ENCODE results near the gene PIGZ. TPM values are rescaled to one million over a fixed set of nuclear protein-coding genes. Genes with fewer than 3 reads are reported as not detected.

PIGZ gene
- polyA plus RNA-seq, 3 donors = 2.2 to 7.7 (median 5.8) TPM

DNA sequence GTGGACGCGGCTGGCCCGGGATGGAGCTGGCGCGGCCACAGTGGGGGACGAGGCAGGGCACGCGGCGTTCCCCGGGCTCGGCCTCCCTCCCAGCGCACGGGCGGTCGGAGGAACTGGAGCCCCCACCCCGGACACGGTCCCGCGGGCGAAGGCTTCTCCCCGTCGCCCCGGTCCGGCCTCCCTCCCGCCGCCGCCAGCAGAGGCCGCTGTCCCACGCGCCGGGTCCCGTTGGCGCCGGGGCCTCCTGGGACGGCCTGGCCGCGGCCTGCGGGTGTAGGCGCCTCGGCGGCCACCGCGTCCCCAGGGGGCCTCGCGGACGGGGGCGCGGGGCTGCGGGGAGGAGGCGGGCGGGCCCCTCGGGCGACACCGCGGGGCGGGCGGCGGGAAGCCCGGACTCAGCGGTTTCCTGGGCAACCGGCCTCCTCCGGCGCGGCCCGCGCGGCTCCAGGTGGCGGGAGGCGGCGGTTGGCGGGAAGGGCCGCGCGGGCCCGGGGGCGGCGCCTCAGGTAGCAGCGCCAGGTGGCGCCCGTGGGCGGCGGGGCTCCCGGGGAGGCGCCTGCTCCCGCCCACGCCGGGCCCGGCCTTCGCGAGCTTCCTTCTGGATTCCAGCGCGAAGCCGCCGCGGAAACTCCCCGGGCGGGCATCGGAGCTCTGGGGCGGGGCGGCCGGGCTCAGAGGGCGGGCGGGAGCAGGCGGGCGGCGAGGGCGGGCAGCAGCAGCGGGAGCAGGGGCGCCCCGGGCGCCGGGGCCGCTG lies 34.2 kb upstream of the PIGZ start:
- WGBS, 3 donors = 0 to 1% (median 0%) methylated on average over 46 to 113 of the region's 113 CpGs
- no peak overlapping the region for H3K27ac ChIP-seq (ENCODE audit: low read depth, low read length)

DNA sequence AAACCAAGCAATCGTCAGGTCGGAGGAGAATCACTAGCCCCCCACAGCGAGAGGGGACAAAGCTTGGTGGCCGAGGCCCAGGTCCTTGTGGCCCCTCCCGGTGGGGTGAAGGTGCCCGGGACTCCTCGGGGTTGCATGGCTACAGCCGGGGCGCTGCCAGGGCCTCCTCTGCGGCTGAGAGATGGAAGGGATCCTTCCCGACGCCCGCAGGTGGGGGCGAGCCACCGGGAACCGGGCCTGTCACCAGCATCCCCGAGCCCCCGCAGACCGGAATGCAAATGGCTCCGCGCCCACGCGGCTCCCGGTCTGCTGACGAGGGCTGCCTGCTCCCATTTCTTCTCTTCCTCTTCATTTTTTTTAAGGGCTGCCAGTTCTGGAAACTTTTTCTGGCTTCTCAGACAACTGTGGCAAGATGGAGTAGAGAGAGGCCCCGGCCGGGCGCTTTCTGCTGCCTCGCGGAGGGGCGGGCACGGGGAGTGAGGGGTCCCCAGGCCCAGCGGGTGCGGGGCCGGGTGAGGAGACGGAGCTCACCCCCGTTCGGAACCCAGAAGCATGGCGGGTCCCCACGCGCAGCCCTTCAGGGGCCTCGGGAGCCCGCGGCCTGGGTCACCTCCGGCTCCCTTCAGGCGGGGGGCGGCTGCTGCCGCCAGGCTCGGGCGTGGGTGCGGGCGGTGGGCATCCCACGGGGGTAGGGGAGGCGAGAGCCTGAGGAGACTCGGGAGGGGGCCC lies 33.5 kb upstream of the PIGZ start:
- H3K27ac ChIP-seq (ENCODE audit: low read depth, low read length) = no peak overlapping the region
- WGBS, 3 donors = 20 to 43% (median 24%) methylated on average over 49 to 55 of the region's 55 CpGs

DNA sequence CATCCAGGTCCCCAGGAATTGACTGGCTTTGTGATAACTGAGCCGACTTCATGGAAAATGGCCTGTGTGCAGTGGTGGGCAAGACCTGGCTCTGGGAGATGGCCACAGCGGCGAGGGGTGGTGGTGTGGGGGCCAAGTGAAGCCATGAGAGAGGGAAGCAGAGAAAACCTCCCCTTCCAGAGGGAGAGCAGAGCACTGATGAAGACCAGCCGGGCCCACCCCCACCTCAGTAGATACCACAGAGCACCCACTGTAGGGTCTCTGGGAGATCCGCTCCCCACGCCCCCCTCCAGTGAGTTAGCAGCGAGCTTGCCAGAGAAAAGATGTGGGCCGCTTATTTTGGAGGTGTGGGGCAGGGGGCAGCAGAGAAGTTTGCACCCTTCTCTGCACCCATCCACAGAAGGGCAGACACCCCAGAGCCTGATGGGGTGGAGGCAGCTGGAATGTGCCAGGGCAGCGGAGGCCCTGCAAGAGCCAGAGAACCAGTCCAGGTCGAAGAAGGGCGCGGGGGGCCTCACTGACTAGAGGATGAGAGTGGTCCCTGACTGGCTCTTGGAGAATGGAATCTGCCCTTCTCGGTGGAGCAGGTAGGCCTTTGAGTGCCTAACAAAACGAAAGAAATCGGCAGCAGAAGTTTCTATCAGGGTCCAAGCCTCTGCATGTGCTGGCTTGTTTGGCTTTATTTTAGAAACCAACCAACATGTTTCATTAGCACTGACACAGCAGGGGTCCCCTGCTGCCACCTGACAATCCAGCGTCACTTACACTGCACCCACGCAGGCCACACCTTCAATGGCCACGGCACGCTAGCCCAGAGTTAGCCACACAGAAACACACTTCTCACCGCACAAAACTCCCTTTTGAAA lies 32.7 kb upstream of the PIGZ start:
- no peak overlapping the region for H3K27ac ChIP-seq (ENCODE audit: low read depth, low read length)

DNA sequence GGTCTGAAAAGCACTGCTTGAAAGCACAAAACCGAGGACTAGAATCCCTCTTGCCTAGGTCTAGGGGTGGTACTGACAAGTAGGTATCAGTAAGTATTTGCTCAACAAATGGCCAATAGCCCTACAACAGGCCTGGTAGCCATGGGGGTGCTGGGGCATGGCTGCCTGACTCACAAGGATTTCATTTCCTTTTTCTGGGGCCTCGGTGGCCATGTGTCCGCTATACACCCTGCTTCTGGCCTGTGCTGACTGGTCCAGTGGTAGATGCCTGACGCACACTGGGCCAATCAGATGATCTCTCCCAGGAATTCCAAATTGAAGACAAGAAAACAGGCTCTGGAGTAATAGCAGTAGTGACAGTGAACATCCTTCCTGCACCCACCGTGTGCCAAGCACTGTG lies 31.6 kb upstream of the PIGZ start:
- WGBS, 3 donors = 83 to 90% (median 90%) methylated on average over 5 of the region's 5 CpGs
- H3K27ac ChIP-seq (ENCODE audit: low read depth, low read length) = no peak overlapping the region

More for the DNA sequence above, 32.7 kb upstream of the PIGZ start:
- WGBS, 3 donors = 93 to 97% (median 93%) methylated on average over 20 of the region's 20 CpGs

DNA sequence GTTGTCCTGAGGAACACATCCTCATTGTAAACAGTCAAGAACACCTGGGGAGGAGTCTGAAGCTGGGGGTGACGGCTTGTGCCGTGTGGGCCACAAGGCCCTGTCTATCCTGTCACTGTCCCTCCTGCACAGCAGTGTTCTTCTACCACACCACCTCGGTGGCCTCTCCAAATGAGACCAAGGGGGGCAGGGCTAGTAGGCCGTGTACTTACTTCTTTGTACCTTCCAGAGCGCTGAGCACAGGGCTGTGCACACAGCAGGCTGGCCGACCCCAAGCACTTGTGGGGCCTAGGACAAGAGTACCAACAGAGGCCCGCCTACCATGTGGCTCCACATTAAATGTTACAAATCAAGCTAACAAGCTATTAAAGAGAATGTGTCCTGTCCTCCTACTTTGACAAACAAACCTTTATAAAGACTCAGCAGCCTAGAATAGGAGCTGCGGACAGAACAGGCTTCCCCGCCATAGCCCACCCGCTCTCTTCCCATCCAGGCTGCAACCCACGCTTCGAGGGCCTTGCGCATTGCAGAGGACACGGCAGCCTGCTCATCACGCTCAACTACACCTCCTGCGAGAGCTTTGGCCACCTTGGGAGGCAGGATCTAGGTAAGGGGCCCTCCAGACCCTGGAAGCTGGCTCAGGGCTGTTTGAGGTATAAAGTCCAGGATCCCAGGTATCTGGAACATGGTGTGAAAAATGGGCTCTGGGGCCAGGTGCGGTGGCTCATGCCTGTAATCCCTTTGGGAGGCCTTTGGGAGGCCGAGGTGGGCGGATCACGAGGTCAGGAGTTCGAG lies 30.5 kb upstream of the PIGZ start:
- 87 to 90% (median 89%) methylated on average over 21 of the region's 21 CpGs for WGBS, 3 donors
- H3K27ac ChIP-seq (ENCODE audit: low read depth, low read length) = no peak overlapping the region

DNA sequence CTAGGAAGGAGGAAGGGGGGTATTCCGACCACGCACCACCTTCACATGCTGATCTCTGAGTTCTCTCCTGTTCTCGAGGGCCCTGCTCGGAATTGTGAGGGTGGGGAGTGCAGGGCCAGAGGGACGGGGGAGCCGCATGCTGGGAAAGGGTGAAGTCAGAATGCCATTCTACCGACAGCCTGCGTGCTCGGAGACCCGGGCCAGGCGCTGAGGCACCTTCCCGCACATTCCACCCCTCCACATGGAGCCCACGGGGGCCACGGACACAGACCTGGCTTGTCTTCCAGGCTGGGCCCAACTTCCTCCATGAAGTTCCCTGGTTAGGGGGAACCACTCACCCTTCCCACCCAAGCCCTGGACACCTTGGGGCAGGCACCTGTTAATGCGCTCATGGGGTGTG lies 28.7 kb upstream of the PIGZ start:
- 92 to 94% (median 93%) methylated on average over 15 of the region's 15 CpGs for WGBS, 3 donors
- H3K27ac ChIP-seq (ENCODE audit: low read depth, low read length) = no peak overlapping the region

DNA sequence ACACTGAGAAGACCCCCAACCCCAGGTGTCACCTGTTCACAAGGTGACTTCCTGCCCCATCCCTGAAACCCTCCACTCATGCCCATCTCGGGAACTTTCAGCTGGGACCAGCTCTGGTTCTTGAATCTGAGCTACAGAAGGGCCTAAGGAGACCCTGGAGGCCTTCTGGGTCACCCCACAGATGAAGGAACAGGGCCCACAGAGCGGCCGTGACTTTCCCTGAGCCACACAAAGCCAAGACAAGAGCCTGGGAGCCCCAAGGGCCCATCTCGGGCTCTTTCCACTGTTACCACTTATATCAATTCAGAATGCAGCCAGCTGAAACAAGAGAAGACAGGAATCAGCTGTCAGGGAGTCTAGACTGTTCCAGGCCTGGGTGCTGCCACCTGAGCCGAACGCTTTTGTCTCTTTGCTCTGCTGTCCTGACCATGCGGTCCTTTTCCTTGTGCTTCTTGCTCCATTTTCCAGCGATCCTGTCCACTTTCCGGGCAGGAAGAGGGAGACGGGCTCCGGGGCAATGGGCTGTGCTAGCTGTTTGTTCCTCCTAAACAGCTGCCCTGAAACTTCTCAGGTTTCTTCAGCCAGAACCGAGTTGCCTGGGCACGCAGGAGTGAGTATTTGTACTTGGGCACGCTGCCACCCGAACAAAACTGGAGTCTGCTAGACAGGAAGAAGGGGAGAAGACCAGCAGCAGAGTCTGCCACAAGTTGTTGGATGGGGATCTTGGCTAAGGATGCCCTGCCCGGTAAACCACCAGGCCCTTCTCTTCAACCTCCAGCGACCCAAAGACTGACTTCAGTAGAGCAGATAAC lies 28.0 kb upstream of the PIGZ start:
- 77 to 84% (median 82%) methylated on average over 17 of the region's 17 CpGs for WGBS, 3 donors
- H3K27ac ChIP-seq (ENCODE audit: low read depth, low read length) = no peak overlapping the region

DNA sequence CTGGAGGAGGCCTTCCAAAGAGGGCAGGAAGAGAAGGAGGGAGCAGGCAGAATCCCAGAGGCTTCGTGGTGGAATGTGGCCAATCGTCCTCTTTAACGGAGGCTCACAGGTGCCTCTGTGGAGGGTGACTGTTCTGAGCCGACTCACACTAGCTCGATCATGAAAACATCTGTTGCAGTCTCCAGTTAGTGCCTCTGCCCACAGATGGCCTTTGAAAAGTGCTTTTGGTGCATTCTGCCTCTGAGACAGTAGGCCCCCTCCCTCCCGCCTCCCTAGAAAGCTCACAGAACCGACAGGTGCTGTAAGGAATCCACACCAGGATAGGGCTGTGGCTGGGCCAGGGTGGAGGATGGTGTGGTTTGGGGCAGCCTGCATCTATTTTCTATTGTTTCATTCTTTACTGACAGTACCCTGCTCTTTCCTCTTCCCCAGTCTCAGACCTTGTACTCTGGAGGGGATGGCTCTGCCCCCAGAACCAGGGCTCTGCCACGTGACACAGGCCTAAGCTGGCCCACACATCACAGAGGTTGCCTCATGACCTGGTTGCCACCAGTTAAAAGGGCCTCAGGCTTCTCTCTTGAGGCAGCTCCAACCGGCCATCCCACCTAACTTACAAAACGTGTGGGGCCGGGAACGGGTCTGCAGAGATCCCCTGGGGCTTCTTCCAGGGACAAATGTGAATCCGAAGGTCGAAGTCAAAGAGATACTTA lies 27.2 kb upstream of the PIGZ start:
- WGBS, 3 donors = 79 to 83% (median 81%) methylated on average over 14 of the region's 14 CpGs
- H3K27ac ChIP-seq (ENCODE audit: low read depth, low read length) = no peak overlapping the region

DNA sequence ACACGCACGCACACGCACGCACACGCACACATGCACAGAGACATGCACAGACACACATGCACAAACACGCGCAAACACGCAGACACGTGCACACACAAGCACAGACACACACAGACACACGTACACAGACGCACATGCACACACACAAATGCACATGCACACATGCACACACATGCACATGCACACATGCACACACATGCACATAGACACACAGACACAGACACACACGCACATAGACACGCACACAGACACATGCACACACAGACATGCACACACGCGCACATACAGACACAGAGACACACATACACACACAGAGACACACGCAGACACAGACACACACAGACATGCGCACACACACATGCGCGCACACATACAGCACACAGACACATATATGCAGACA lies 26.4 kb upstream of the PIGZ start:
- no peak overlapping the region for H3K27ac ChIP-seq (ENCODE audit: low read depth, low read length)
- WGBS, 3 donors = 90 to 96% (median 93%) methylated on average over 19 of the region's 19 CpGs

DNA sequence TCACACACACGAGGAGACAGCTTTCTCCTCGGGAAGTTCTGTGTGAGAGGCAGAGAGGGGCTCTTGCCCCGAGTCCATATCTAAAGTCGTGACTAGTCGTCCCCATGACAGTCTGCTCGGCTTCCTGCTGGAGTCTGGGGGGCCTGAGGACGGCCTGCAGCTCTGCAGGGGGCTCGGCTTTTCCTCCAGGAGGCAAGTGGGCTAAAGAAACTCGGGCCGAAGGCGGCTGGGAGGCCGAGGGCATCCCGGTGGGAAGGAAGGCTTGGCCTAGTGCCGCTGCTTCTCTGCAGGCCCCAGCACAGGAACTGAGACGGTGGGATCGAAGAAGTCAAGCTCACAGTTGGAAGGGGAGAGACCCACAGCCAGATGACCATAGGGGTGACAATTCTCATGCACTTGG lies 25.4 kb upstream of the PIGZ start:
- H3K27ac ChIP-seq (ENCODE audit: low read depth, low read length) = no peak overlapping the region
- WGBS, 3 donors = 77 to 78% (median 77%) methylated on average over 16 of the region's 16 CpGs

DNA sequence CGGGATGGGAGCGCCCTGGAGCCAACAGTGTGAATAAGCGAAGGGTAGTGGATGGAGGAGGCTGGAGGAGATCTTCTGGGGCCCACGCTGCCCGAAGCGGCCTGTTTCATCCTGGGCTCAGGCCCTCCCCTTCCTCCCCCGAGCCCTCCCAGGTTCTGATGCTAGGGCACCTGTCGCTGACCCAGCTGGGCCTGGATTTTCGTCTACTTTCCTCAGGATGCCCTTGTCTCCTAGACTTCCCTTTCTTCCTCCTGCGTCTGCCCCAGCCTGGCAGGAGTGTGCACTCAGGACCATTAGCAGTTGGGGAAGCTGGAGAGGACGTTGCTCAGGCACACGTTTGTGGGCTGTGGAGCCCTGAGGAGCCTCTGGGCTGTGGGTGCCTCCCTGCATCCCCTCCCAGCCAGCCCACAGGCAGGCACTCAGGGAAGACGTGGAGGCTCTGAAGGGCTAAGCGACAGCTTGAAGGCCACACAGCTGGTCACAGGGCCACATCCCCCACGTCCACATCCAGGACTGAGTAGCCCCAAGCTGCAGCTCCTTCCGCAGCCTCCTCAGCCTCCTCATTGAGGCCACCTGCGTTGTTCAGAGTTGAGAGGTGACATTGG lies 23.9 kb upstream of the PIGZ start:
- 82 to 85% (median 84%) methylated on average over 17 of the region's 17 CpGs for WGBS, 3 donors
- H3K27ac ChIP-seq (ENCODE audit: low read depth, low read length) = no peak overlapping the region

DNA sequence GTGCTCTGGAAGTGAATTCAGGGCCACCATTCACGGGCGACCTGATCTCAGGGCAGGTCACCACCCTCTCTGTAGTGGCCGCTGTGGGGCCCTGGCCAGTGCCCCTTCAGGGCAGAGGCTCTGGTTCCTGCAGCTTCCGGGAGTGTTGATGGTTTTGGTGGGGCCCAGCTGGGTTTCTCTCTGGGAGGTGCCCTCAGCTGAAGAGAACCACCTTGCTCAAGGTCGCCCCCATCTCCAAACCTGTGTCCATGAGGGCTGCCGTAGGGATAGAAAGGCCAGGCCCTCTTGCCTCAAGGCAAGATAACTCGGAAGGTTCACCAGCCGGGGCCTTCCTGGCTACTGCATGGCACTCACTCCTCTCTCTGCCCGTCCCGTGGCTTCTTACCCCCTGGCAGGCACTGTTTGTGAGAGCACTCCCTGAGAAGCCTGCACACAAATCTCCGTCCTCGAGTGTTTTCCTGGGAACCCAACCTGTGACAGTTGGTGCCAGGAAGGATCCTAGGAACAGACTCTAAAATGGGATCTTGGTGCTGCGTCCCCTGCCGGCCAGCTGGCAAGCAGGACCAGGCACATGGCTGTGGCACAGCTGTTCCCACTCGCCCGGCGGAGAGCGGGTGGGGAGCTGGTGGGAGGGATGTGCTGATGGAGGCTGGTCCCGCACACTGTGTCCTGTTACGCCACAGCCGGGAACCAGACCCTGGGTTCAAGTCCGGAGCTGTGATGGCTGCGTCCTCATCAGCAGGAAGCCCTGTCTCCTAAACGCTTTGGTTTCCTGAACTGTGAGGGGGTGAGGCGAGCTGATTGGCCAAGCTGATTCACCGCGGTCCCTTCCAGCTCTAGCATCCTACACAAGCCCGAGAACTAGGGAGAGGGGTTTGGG lies 23.2 kb upstream of the PIGZ start:
- H3K27ac ChIP-seq (ENCODE audit: low read depth, low read length) = no peak overlapping the region
- WGBS, 3 donors = 83 to 89% (median 86%) methylated on average over 28 of the region's 28 CpGs

DNA sequence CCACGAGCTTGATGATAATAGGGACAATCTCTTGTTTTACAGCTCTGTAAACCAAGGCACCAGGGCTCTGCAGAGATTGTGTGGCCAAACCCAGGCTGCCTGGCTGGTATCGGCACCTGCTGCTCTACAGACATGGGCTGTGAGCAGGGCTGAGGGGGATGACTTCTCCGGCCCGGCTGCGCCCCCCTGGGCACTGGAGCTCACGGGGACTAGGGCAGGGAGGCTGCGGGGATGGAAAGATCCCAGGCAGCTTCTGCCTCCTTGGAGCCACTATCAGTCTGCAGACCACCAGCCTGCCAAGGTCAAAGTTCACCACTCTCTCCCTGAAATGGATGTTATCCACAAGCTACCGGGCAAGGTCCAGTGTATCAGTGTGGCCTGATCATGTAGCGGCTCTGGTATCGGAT lies 22.0 kb upstream of the PIGZ start:
- WGBS, 3 donors = 92 to 96% (median 93%) methylated on average over 10 of the region's 10 CpGs
- H3K27ac ChIP-seq (ENCODE audit: low read depth, low read length) = no peak overlapping the region

DNA sequence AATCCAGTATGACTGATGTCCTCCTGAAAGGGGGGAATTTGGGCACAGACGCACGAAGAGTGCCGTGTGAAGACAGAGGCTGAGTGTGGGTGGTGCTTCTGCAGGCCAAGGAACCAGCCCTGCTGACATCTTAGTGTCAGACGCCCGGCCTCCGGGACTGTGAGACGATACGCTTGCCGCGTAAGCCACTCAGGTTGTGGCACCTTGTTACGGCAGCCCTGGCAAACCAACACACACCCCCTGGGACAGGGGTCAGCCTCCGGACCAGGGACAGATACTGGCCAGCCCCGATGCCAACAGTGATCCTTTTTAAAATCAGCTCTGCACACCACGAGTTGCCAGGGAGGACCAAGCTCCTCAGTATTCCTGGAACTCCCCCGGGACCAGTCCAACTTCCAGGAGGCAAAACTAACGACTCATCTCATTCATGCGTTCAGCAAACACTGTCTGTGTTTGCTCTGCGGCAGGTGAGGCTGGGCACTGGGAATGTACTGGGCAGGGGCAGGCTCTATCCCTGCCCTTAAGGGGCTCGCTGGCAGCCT lies 21.2 kb upstream of the PIGZ start:
- 72 to 89% (median 82%) methylated on average over 19 of the region's 19 CpGs for WGBS, 3 donors

DNA sequence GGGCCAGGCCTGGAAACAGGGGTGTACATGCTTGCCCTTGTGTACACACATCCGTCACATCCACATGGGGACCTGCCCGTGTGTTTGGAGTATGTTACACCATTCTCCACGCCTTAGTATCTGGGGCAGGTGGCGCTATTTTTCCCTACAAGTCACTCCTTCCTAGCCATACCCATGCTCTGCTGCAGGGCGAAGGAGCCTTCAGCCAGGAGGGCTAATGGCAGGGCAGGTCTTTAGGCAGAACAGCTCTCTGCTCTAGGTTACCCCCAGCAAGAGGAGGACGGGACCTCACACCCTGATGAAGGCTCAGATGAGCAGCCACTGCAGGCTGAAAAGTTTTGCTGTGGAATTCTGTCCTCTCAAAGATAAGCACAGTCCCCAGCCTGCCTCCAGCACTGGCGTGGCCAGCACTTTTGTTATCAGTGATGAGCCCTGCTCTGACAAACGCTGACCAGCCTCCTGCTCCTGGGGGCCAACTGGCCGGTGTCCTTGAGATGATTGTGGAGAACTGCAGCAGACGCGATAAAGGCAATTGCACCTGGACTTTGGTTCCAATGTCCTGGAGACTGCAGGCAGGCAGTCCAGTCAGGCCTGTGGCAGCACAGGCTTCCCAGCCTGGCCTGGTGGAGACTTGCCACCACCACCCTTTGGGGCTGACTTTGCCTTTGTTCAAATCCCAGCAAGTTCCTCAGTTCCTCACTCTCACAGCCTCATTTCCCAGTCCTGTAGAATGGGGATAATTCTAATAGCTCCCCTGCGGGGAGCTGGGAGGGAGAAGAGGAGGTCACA lies 19.8 kb upstream of the PIGZ start:
- WGBS, 3 donors = 32 to 75% (median 70%) methylated on average over 12 of the region's 12 CpGs
- H3K27ac ChIP-seq (ENCODE audit: low read depth, low read length) = no peak overlapping the region

More for the DNA sequence above, 21.2 kb upstream of the PIGZ start:
- no peak overlapping the region for H3K27ac ChIP-seq (ENCODE audit: low read depth, low read length)
